Ecto neural progenitor cell (in vitro differentiated cells): ENCODE results near the gene INAFM1.
"Not testable (repeated sequence)": the region's sequence is repeated elsewhere in the genome, so short reads cannot be mapped to it uniquely, and the experiment has no call there.

Source experiments
- DNase-seq: peaks from one replicate; pipeline ENCODE4 v3.0.0-alpha.2; 2018; ENCODE audit warnings: low spot score

INAFM1 gene

DNA sequence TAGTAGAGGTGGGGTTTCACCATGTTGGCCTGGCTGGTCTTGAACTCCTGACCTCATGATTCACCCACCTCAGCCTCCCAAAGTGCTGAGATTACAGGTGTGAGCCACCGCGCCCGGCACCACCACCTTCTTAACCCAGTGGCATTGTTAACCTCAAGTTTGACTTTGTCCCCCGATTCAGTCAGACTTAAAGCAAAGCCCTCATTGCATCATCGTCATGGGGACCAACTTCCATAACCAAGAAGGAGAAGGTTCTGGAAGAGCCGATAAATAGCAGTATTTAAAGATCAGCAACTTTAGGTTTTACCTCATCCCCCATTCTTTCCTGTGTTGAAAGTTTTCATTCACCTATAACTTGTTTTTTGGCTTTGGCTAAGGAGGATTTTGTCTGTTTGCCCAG is 6.7 kb upstream of the INAFM1 start:
- no peak for DNase-seq

DNA sequence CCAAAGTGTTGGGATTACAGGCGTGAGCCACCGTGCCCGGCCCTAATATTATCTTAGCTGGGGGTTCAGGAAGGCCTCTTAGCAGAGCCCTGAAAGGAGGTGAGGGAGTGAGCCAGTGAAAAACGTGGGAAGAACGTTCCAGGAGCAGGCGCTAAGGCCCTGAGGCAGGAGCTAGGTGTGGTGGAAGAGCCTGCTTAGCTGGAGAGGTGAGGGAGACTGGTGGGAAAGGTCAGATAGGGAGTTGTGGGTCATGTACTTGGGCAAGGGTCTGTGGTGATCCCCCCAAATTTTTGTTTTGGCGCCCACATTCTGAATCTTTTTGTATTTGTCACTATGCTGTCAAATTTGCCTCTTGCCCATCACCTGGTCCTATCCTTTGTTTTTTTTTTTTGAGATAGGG is 5.1 kb upstream of the INAFM1 start:
- DNase-seq = no peak

GRCh38 chr19:47270408-47270807 is 4.3 kb upstream of the INAFM1 start:
- DNase-seq = no peak

DNA sequence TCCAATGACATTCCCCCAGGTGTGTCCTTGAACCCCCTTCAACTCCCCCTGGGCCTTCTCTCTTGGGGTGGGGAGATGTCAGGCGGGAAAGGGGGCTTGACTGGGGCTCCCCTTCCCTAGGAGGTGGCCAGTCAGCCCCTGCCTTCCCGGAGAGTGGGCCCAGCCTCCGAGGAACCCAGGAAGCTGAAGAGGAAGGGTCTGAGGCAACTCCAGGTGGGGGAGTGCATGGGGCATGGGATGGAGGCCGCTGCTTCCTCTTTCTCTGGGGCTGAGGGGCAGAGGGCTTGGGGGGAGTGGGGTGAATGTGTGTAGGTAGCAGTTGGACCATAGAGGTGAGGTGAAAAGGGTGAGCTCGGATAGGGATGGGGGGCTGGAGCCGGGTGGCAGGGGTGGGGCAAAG is 2.7 kb upstream of the INAFM1 start:
- no peak for DNase-seq

GRCh38 chr19:47272448-47273312 is 2.0 kb upstream of the INAFM1 start:
- DNase-seq = peak; percentile 62

DNA sequence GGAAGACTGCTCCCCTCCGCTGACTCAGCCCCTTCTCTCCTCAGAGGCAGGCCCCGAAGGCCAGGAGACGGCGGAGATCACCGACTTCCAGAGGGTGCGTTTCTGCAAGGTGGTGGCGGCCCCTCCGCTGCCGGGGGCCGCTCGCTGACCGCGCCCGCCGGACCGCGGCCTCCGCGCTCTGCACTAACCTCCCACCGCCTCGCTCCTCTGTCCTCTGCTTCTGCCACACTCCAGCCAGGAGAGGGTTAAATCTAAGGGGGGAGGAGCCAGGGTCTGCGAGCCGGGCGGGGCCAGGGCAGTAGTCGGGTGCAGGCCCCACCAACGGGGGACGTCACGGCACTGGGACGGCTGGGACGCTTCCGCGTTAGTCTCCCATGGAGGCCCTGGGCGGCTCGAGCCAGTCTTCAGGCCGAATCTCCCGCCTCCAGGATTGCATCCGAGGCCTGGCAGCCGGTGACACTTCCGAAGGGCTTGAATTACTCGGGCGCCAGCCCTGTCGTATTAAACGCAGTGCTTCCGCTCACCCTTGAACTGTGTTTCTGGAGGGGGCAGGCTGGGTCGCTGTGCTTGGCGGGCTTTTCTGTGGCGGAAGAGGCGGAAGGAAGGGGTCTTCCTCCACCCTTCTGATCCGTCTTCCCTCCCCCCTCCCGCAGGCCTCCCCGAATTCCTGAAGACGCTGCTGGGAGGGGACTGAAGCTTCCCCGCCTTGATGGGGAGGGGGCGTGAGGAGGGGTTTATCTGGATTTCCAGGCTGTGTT is 1.2 kb upstream of the INAFM1 start:
- peak; percentile 94 for DNase-seq

DNA sequence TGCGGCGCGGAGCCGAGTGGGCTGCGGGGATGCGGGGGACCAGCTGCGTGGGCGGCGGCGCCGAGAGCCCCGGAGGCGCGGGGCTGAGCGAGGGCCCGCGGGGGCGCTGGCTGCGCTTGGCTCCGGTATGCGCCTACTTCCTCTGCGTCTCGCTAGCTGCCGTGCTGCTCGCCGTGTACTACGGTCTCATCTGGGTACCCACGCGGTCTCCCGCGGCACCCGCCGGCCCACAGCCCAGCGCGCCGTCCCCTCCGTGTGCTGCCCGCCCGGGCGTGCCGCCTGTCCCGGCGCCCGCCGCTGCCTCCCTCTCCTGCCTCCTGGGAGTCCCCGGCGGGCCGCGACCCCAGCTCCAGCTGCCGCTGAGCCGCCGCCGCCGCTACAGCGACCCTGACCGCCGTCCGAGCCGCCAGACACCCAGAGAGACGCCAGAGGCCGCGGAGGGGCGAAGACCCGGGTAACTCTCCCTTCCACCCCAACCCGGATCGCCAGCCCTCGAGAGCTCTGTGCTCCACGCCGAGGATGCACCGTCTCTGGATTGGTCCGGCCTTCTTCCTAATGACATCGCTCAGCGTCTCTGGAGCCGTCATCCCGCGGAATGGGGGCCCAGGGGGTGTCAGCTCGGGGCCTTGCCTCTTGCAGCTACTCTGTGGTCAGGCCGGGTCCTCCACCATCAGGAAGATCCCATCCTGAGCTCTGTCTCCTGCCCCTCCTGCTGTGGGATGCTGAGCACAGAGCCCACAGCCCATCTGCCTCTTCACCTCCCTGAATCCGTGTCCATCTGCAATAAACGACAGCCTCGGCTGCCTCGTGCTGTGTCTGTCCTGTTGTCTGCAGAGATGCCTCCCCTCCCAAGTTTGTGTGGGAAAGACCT is 441 bp downstream of the INAFM1 start:
- DNase-seq = no peak

- no peak for DNase-seq
Measured at GRCh38 chr19:47275791-47276461, 1.2 kb downstream of the INAFM1 start.

DNA sequence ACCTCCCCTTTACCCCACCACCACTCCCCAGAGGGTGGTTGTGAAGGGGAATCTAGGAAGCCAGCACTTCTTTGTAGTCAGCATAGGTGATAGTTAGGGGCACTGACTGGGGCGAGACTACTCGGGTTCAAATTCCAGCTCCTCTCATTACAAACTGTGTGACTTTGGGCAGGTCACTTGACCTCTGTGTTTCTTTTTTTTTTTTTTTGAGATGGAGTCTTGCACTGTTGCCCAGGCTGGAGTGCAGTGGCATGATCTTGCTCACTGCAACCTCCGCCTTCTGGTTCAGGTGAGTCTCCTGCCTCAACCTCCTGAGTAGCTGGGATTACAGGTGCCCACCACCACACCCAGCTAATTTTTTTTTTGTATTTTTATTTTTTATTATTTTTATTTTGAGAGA is 1.8 kb downstream of the INAFM1 start:
- not testable (repeated sequence) for DNase-seq

- DNase-seq = peak; percentile 61
Measured at GRCh38 chr19:47280183-47280797, 5.6 kb downstream of the INAFM1 start.

- no peak for DNase-seq
Measured at GRCh38 chr19:47283405-47284059, 8.8 kb downstream of the INAFM1 start.

- no peak for DNase-seq
Measured at GRCh38 chr19:47284324-47284899, 9.7 kb downstream of the INAFM1 start.

DNA sequence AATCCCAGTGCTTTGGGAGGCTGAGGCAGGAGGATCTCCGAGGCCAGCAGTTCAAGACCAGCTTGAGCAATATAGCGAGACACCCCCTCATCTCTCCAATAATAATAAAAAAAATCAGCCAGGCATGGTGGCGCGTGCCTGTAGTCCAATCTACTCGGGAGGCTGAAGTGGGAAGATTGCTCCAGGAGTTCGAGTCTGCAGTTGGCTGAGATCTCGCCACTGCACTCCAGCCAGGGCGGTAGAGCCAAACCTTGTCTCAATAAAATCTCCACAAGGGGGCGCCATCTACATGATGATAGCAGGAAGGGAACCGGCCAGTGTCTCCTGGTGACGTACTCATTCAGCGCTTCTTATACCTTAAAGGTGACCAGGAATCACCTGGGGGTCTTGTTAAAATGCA is 21.4 kb downstream of the INAFM1 start:
- peak; percentile 83 for DNase-seq

DNA sequence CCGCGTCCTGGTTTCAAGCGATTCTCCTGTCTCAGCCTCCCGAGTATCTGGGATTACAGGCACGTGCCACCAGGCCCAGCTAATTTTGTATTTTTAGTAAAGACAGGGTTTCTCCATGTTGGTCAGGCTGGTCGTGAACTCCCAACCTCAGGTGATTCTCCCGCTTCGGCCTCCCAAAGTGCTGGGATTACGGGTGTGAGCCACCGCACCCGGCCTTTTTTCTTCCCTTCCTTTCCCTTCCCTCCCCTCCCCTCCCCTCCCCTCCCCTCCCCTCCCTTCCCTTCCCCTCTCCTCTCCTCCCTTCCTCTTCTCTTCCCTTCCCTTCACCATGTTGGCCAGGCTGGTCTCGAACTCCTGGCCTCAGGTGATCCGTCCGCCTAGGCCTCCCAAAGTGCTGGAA is 26.2 kb downstream of the INAFM1 start:
- DNase-seq = not testable (repeated sequence)

DNA sequence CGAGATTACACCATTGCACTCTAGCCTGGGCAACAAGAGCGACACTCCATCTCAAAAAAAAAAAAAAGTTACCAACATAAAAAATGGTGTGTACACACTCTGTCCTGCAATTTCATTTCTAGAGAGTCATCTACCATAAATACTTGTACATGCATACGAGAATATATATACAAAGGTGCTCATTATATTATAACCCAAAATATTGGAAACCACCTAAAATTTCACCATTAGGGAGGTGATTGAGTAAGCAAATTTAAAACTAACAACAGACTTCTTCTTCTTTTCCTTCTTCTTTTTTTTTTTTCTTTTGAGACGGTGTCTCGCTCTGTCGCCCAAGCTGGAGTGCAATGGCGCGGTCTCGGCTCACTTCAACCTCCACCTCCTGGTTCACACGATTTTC is 27.6 kb downstream of the INAFM1 start:
- DNase-seq = no peak

GRCh38 chr19:47303966-47304365 is 29.3 kb downstream of the INAFM1 start:
- no peak for DNase-seq

- DNase-seq = peak; percentile 78
Measured at GRCh38 chr19:47305309-47305751, 30.6 kb downstream of the INAFM1 start.

DNA sequence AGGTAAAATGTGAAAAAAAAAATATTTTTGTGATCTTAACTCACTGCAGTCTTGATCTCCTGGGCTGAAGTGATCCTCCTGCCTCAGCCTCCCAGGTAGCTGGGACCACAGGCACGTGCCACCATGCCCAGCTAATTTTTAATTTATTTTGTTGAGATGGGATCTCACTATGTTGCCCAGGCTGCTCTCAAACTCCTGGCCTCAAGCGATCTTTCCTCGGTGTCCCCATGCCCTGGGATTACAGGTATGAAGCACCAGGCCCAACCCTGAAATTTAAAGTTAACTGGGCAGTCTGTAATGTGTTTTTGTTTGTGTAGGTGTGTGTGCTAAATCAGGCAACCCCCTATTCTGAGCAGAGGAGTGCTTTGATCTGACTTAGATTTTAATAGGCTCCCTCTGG is 31.6 kb downstream of the INAFM1 start:
- no peak for DNase-seq

GRCh38 chr19:47309038-47309437 is 34.4 kb downstream of the INAFM1 start:
- DNase-seq = no peak

DNA sequence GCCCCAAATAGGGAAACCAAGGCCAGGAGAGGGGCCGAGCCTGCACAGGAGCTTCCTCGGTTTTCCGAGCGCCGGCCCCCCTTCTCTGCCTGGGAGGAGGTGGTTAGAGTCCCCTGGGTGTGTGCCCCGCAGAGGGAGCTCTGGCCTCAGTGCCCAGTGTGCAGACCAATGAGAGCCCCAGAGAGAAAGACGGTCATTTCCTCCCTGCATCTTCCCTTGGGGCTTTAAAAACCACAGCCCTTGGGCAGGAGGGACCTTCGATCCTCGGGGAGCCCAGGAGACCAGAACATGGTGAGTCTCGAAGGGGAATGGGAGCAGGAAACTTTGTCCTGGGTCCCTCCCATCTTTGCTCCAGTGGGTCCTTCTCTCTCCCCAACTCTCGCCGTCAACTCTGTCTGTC is 34.9 kb downstream of the INAFM1 start, which contains the start of gene C5AR1:
Gene C5AR1 (plus strand): TSS at position 254 of the 400 bp plus-strand sequence. CDS start 35 bp downstream, at position 289.
- no peak for DNase-seq
